ENCODE measurements around the gene TP53I13.

GRCh38 chr17:29587591-29587990 is 19.1 kb downstream of the TP53I13 start:
- TF ChIP-seq, protein P1, sequence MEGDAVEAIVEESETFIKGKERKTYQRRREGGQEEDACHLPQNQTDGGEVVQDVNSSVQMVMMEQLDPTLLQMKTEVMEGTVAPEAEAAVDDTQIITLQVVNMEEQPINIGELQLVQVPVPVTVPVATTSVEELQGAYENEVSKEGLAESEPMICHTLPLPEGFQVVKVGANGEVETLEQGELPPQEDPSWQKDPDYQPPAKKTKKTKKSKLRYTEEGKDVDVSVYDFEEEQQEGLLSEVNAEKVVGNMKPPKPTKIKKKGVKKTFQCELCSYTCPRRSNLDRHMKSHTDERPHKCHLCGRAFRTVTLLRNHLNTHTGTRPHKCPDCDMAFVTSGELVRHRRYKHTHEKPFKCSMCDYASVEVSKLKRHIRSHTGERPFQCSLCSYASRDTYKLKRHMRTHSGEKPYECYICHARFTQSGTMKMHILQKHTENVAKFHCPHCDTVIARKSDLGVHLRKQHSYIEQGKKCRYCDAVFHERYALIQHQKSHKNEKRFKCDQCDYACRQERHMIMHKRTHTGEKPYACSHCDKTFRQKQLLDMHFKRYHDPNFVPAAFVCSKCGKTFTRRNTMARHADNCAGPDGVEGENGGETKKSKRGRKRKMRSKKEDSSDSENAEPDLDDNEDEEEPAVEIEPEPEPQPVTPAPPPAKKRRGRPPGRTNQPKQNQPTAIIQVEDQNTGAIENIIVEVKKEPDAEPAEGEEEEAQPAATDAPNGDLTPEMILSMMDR (IDR thresholded peaks at IDR 0.05): no peak
- no peak for TF ChIP-seq ZFX (IDR thresholded peaks at IDR 0.05; ENCODE audit: borderline replicate concordance)

Measured in 22Rv1 (cell line).